HepG2 (cell line): ENCODE results near the gene AP3D1. TPM values are rescaled to one million over a fixed set of nuclear protein-coding genes. Genes with fewer than 3 reads are reported as not detected.

Experiments
- DR1 ChIP-seq: sonication (generic); formaldehyde crosslinking; IDR thresholded peaks from 2 replicates; pipeline ENCODE4 v1.8.0; 2021; ENCODE audit warnings: mild to moderate bottlenecking, missing genetic modification reagents, inconsistent platforms
- FOSL1 ChIP-seq: sonication (generic); formaldehyde crosslinking; IDR thresholded peaks from 2 replicates; pipeline ENCODE4 v1.9.0; 2021; ENCODE audit warnings: missing genetic modification reagents, borderline replicate concordance
- MAF1 ChIP-seq: sonication (generic); formaldehyde crosslinking; IDR thresholded peaks from 2 replicates; pipeline ENCODE4 v1.5.0; 2020; ENCODE audit warnings: missing genetic modification reagents, borderline replicate concordance
- MTA1 ChIP-seq: sonication (generic); formaldehyde crosslinking; IDR thresholded peaks from 2 replicates; pipeline ENCODE4 v1.4.0; 2020; ENCODE audit warnings: missing genetic modification reagents, mild to moderate bottlenecking, borderline replicate concordance
- NRL ChIP-seq: sonication (generic); formaldehyde crosslinking; IDR thresholded peaks from 2 replicates; pipeline ENCODE4 v1.5.0; 2020; ENCODE audit warnings: missing genetic modification reagents, mild to moderate bottlenecking, moderate library complexity, borderline replicate concordance
- PAXIP1 ChIP-seq: sonication (generic); formaldehyde crosslinking; conservative IDR thresholded peaks from 2 replicates; pipeline ENCODE4 v1.4.0; 2020; ENCODE audit warnings: mild to moderate bottlenecking, missing genetic modification reagents, moderate library complexity
- POGZ ChIP-seq: sonication (generic); formaldehyde crosslinking; IDR thresholded peaks from 2 replicates; pipeline ENCODE4 v1.4.0; 2020; ENCODE audit warnings: mild to moderate bottlenecking, missing genetic modification reagents
- SALL1 ChIP-seq: sonication (generic); formaldehyde crosslinking; IDR thresholded peaks from 2 replicates; pipeline ENCODE4 v1.8.0; 2022; ENCODE audit warnings: mild to moderate bottlenecking, missing genetic modification reagents
- SALL2 ChIP-seq: sonication (generic); formaldehyde crosslinking; IDR thresholded peaks from 2 replicates; pipeline ENCODE4 v1.8.1; 2023; ENCODE audit warnings: mild to moderate bottlenecking, missing genetic modification reagents, inconsistent platforms
- SETDB1 ChIP-seq: sonication (generic); formaldehyde crosslinking; IDR thresholded peaks from 2 replicates; pipeline ENCODE4 v1.5.1; 2020; ENCODE audit warnings: missing genetic modification reagents, mild to moderate bottlenecking, borderline replicate concordance
- ZNF24 ChIP-seq: fragments of 450-650 bp; IDR thresholded peaks from 2 replicates; pipeline ENCODE4 v1.6.1; 2017; ENCODE audit warnings: antibody characterized with exemption, mild to moderate bottlenecking
- ZNF30 ChIP-seq: sonication (generic); formaldehyde crosslinking; IDR thresholded peaks from 2 replicates; pipeline ENCODE4 v1.5.0; 2020; ENCODE audit warnings: mild to moderate bottlenecking, missing genetic modification reagents
- ZNF564 ChIP-seq: sonication (generic); formaldehyde crosslinking; IDR thresholded peaks from 2 replicates; pipeline ENCODE4 v1.8.1; 2023; ENCODE audit warnings: mild to moderate bottlenecking, missing genetic modification reagents
- polyA plus RNA-seq, 8 experiments: library from polyadenylated mRNA; depleted of rRNA in 3 of 8; stranded (reverse) in 7 of 8; unstranded in 1 of 8; fragments of >200 nt; fragmentation: Illumina TruSeq in 4 of 8; extraction: Trizol in 4 of 8; gene quantifications; 2 replicates each; pipeline versions ENCODE4 v1.2.1 to v1.2.3, GENCODE V29; 2011 to 2016; ENCODE audit warnings: low read depth in 4 of 8, missing spikeins in 1 of 8, mixed read lengths in 1 of 8; ENCODE audit not compliant: insufficient read depth in 1 of 8
- total RNA-seq, 5 experiments: library from RNA; depleted of rRNA; stranded (reverse); fragments of >200 nt; fragmentation: Illumina TruSeq; extraction: Trizol; gene quantifications; 2 replicates each; pipeline ENCODE4 v1.2.3, GENCODE V29; 2016; ENCODE audit warnings: low read depth in 1 of 5

AP3D1 gene
- total and polyA plus RNA-seq, 2 of the 13 experiments (the other 11 are each of a cell fraction or from before 2014, with no cell fraction given), result 68.0 to 82.6 TPM

- no peak for TF ChIP-seq SETDB1 (CRISPR knock-in tag)
- TF ChIP-seq FOSL1 (CRISPR knock-in tag), result no peak
- no peak for TF ChIP-seq DR1 (CRISPR knock-in tag)
- TF ChIP-seq POGZ (CRISPR knock-in tag), result no peak
- peak; percentile 79 for TF ChIP-seq PAXIP1
- peak; percentile 50; the same call in 1 of the 2 replicates for TF ChIP-seq SALL1 (CRISPR knock-in tag)
- peak; percentile 61; the same call in 1 of the 2 replicates for TF ChIP-seq MTA1 (CRISPR knock-in tag)
- TF ChIP-seq ZNF24, result no peak
- TF ChIP-seq SALL2 (CRISPR knock-in tag), result no peak
- TF ChIP-seq ZNF30, result no peak
- TF ChIP-seq NRL (CRISPR knock-in tag), result 0 out of 2 replicates have a peak, but pooled peaks have one; percentile 72
- no peak for TF ChIP-seq MAF1
- 0 out of 2 replicates have a peak, but pooled peaks have one; percentile 47 for TF ChIP-seq ZNF564 (CRISPR knock-in tag)
- TF ChIP-seq, all 625 proteins: peak for 33
These were observed 48.2 kb downstream of the AP3D1 start (continued) for GRCh38 chr19:2103045-2103707.
